Measurements from ENCODE around the gene KIZ. TPM values are rescaled to one million over a fixed set of nuclear protein-coding genes. Genes with fewer than 3 reads are reported as not detected.

The KIZ gene
- total and polyA plus RNA-seq, 12 donors = 8.3 to 38.2 (median 26.5) TPM

DNA sequence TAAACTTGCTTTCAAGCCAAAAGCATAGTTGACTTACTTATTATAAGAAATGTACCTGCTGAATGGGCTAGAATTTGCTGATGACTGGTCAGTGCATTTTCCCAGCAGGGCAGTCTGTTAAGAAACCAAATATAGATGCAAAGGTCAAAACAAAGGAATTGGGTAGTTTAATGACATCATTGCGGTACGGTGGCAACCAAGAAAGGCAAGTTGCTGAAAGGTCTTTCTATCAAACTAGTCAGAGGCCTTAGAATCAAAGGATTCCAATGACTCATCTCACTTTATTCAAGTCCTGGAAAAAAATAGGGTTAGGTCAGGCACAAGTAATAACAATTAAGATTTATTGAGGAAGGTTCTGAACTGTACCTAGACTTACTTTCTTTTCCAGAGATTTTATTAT lies 76.4 kb downstream of the KIZ start:
- no peaks in the 10 kb centered on the region for H3K9me3 ChIP-seq
- H3K4me1 ChIP-seq = no peaks in the 10 kb centered on the region
- no peak overlapping the region for H3K27ac ChIP-seq
- intact Hi-C loops (cut with DNase I) = no loop called here
- no peaks in the 10 kb centered on the region for H3K27me3 ChIP-seq
- TF ChIP-seq, protein P1, sequence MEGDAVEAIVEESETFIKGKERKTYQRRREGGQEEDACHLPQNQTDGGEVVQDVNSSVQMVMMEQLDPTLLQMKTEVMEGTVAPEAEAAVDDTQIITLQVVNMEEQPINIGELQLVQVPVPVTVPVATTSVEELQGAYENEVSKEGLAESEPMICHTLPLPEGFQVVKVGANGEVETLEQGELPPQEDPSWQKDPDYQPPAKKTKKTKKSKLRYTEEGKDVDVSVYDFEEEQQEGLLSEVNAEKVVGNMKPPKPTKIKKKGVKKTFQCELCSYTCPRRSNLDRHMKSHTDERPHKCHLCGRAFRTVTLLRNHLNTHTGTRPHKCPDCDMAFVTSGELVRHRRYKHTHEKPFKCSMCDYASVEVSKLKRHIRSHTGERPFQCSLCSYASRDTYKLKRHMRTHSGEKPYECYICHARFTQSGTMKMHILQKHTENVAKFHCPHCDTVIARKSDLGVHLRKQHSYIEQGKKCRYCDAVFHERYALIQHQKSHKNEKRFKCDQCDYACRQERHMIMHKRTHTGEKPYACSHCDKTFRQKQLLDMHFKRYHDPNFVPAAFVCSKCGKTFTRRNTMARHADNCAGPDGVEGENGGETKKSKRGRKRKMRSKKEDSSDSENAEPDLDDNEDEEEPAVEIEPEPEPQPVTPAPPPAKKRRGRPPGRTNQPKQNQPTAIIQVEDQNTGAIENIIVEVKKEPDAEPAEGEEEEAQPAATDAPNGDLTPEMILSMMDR (IDR thresholded peaks at IDR 0.05) = no peak
- no peak overlapping the region for H3K4me3 ChIP-seq
- H3K36me3 ChIP-seq = peaks cover 0 to 20% (median 0%) of the 10 kb centered on the region in 9 donors
- no peak for DNase-seq
- ATAC-seq = no peak
- WGBS, 2 donors = 76 to 79% methylated on average over 2 of the region's 2 CpGs

DNA sequence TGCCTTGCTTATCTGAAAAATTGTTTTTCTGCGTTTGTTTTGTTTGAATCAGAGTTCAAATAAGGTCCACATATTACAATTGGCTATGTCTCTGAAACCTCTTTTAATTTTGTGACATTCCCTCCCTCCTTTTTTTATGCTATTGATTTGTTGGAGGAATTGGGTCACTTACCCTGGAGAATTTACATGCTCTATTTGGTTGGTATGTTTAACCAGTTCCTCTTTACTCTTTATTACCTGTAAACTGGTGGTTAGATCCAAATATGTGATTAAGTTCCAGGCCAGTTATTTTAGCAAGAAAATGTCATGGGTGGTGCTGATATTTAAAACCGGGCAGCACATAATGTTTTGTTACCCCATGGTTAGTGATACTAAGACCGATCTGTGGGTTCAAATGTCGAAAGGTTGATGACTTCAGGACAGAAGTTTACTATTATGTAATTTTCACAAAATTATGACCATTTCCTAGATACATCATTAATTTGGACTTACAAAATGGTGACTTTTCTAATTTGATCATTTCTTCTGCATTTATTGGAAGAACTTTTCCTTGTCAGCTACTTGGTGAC lies 77.3 kb downstream of the KIZ start:
- no peaks in the 10 kb centered on the region for H3K4me1 ChIP-seq
- ATAC-seq = no peak
- H3K27ac ChIP-seq = no peak overlapping the region
- H3K4me3 ChIP-seq = no peak overlapping the region
- peaks cover 0 to 20% (median 0%) of the 10 kb centered on the region in 9 donors for H3K36me3 ChIP-seq
- H3K27me3 ChIP-seq = no peaks in the 10 kb centered on the region
- intact Hi-C loops (cut with DNase I) = no loop called here
- no peak for DNase-seq
- no peaks in the 10 kb centered on the region for H3K9me3 ChIP-seq
- WGBS, 2 donors = 91 to 92% methylated on average over 4 of the region's 4 CpGs
- TF ChIP-seq, protein P1 (IDR thresholded peaks at IDR 0.05) = no peak

DNA sequence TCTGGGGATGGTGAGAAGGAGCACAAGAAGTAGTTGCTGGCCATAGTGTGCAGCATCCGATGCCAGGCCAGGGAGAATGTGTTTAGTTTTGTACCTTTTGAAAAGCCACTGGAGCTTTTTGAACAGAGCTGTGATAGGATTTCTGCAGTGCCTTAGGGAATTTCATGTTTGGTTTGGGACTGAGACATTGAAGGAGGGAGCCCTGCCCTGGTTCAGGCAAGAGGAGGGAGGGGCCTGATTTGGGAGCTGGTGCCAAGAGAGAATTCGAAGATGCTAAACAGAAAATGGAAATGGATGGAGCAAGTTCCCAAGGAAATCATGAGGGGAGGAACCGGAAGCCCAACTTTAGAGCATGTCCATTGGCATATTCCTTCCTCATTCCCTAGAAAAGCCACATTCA lies 80.7 kb downstream of the KIZ start:
- WGBS, 2 donors = 80 to 83% methylated on average over 3 of the region's 3 CpGs

DNA sequence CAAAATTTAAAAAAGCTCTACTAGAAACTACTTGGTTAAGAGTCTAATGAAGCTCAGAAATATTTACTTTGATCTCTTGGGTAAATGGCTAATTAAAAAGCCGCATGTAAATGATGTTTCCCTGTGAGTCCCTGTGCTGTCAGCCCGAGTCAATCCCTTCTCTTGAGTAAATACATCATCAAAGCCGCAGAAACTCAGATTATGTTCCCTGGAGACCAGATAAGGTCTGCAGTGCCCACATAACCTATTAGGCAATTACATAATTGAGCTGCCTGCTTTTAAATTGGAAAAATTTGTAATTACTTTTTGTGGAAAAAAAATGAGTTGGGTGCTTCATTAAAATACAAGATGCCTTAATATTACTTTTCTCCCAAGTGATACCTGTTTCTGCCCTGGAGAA lies 83.1 kb downstream of the KIZ start:
- Histone ChIP-seq H3K27ac (no peak overlapping the region), H3K36me3 (peaks cover 0 to 45% (median 5%) of the 10 kb centered on the region in 9 donors), H3K4me3 (no peak overlapping the region), H3K9me3 (no peaks in the 10 kb centered on the region), H3K27me3 (no peaks in the 10 kb centered on the region), H3K4me1 (no peaks in the 10 kb centered on the region)
- 77 to 79% methylated on average over 3 of the region's 3 CpGs for WGBS, 2 donors
- TF ChIP-seq, protein P1 (IDR thresholded peaks at IDR 0.05) = no peak
- ATAC-seq = no peak
- DNase-seq = no peak
- intact Hi-C loops (cut with DNase I) = no loop called here

More for the DNA sequence above, 80.7 kb downstream of the KIZ start:
- Histone ChIP-seq H3K4me1 (no peaks in the 10 kb centered on the region), H3K27ac (no peak overlapping the region), H3K27me3 (no peaks in the 10 kb centered on the region), H3K9me3 (no peaks in the 10 kb centered on the region), H3K4me3 (no peak overlapping the region), H3K36me3 (peaks cover 0 to 26% (median 0%) of the 10 kb centered on the region in 9 donors)
- DNase-seq = no peak
- no peak for ATAC-seq
- TF ChIP-seq, protein P1 (IDR thresholded peaks at IDR 0.05) = no peak
- intact Hi-C loops (cut with DNase I) = no loop called here
